ENCODE data around the gene KRTAP20-3. TPM values are rescaled to one million over a fixed set of nuclear protein-coding genes. Genes with fewer than 3 reads are reported as not detected.

Gene KRTAP20-3
- total RNA-seq (not detected), polyA plus RNA-seq (not detected)
- long read RNA-seq, donor 1: 0 reads
- long read RNA-seq, donor 2: 0 reads
- long read RNA-seq, donor 3: 0 reads

GRCh38 chr21:30642564-30642963 is at the start of gene KRTAP20-3:
TSS of gene KRTAP20-3 (plus strand) at chr21:30642864.
- TF ChIP-seq, protein P1, sequence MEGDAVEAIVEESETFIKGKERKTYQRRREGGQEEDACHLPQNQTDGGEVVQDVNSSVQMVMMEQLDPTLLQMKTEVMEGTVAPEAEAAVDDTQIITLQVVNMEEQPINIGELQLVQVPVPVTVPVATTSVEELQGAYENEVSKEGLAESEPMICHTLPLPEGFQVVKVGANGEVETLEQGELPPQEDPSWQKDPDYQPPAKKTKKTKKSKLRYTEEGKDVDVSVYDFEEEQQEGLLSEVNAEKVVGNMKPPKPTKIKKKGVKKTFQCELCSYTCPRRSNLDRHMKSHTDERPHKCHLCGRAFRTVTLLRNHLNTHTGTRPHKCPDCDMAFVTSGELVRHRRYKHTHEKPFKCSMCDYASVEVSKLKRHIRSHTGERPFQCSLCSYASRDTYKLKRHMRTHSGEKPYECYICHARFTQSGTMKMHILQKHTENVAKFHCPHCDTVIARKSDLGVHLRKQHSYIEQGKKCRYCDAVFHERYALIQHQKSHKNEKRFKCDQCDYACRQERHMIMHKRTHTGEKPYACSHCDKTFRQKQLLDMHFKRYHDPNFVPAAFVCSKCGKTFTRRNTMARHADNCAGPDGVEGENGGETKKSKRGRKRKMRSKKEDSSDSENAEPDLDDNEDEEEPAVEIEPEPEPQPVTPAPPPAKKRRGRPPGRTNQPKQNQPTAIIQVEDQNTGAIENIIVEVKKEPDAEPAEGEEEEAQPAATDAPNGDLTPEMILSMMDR (IDR thresholded peaks at IDR 0.05): no peak
- TF ChIP-seq POLR2A (IDR thresholded peaks at IDR 0.05): no peak
- H3K4me1 ChIP-seq: no peaks in the 10 kb centered on the region
- no peaks in the 10 kb centered on the region for H3K36me3 ChIP-seq
- DNase-seq (no peak), ATAC-seq (no peak)
- 80 to 84% (median 84%) methylated on average over 2 of the region's 2 CpGs for WGBS, 4 donors
- intact Hi-C loops (cut with DNase I): no loop called here
- H3K27ac ChIP-seq: no peak within 1 kb of the TSS
- H3K27me3 ChIP-seq: no peaks in the 10 kb centered on the region
- H3K4me3 ChIP-seq: no peak within 1 kb of the TSS
- H3K9me3 ChIP-seq: no peaks in the 10 kb centered on the region

DNA sequence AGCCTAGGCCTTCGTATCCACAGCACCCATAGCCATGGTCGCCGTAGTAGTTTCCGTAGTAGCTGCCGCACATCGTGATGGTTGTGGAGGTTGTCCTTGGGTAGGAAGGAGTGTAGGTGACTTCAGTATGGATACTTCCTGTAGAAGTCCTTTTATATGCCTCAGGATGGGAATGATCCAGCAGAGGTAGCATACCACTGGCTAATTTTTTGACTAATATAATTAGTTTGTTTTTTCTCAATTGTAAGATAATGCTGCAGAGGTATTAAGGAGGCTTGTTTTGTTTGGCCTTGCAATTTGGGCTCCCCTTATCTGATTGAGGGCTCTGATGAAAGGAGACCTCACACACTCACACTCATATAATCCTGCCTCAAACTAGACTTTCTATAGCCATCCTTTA is 43.9 kb upstream of the KRTAP20-3 start, which contains the start of gene KRTAP6-2:
Gene KRTAP6-2 (minus strand): TSS at position 101 of the 400 bp plus-strand sequence. CDS start 28 bp downstream, at position 73.
- intact Hi-C loops (cut with DNase I): no loop called here
- H3K27ac ChIP-seq: no peak within 1 kb of the TSS
- H3K36me3 ChIP-seq: no peaks in the 10 kb centered on the region
- no peaks in the 10 kb centered on the region for H3K4me1 ChIP-seq
- no peak within 1 kb of the TSS for H3K4me3 ChIP-seq
- DNase-seq (no peak), ATAC-seq (no peak)
- WGBS, 4 donors: 91 to 95% (median 93%) methylated on average over 6 of the region's 6 CpGs
- TF ChIP-seq, protein P1 (IDR thresholded peaks at IDR 0.05): no peak
- no peak for TF ChIP-seq POLR2A (IDR thresholded peaks at IDR 0.05)
- no peaks in the 10 kb centered on the region for H3K27me3 ChIP-seq
- H3K9me3 ChIP-seq: peaks cover 0 to 5% (median 0%) of the 10 kb centered on the region in 12 donors

- intact Hi-C loops (cut with DNase I): no loop called here
- DNase-seq: no peak
- Histone ChIP-seq H3K36me3 (no peaks in the 10 kb centered on the region), H3K4me3 (no peak within 1 kb of the TSS), H3K9me3 (peaks cover 0 to 5% (median 0%) of the 10 kb centered on the region in 12 donors), H3K27me3 (no peaks in the 10 kb centered on the region), H3K4me1 (no peaks in the 10 kb centered on the region), H3K27ac (no peak within 1 kb of the TSS)
- TF ChIP-seq, protein P1 (IDR thresholded peaks at IDR 0.05): no peak
- no peak for TF ChIP-seq POLR2A (IDR thresholded peaks at IDR 0.05)
- WGBS, 4 donors: 41 to 100% (median 67%) methylated on average over 1 of the region's 1 CpG
- no peak for ATAC-seq
Measured at GRCh38 chr21:30600787-30601186, 41.9 kb upstream of the KRTAP20-3 start, which contains the start of gene KRTAP22-1. TSS of gene KRTAP22-1 (plus strand) at chr21:30601087.

GRCh38 chr21:30605968-30606367 is 36.7 kb upstream of the KRTAP20-3 start:
- ATAC-seq (no peak), DNase-seq (no peak)
- peaks cover 0 to 7% (median 0%) of the 10 kb centered on the region in 12 donors for H3K9me3 ChIP-seq
- H3K27me3 ChIP-seq: no peaks in the 10 kb centered on the region
- no peak overlapping the region for H3K4me3 ChIP-seq
- intact Hi-C loops (cut with DNase I): no loop called here
- no peaks in the 10 kb centered on the region for H3K4me1 ChIP-seq
- no peak overlapping the region for H3K27ac ChIP-seq
- 83 to 100% (median 88%) methylated on average over 2 of the region's 2 CpGs for WGBS, 4 donors
- H3K36me3 ChIP-seq: no peaks in the 10 kb centered on the region
- TF ChIP-seq, protein P1 (IDR thresholded peaks at IDR 0.05): no peak
- TF ChIP-seq POLR2A (IDR thresholded peaks at IDR 0.05): no peak

All from heart left ventricle (tissue), 16 donors.